ENCODE data around the gene MMRN1. TPM values are rescaled to one million over a fixed set of nuclear protein-coding genes. Genes with fewer than 3 reads are reported as not detected.

Gene MMRN1
- total and polyA plus RNA-seq, 2 of the 8 experiments (the other 6 are each of a cell fraction or from before 2014, with no cell fraction given) = not detected

GRCh38 chr4:89957046-89957926 is 62.6 kb downstream of the MMRN1 start (continued):
- no peak for TF ChIP-seq SIN3A (conservative IDR thresholded peaks at IDR 0.05 in 1 of 2, IDR thresholded peaks at IDR 0.05 in 1 of 2; ENCODE audit: low read depth in 1 of 2, low read length in 2 of 2)
